Stomach (tissue), 4 donors: ENCODE data around the gene BBOX1.

Source experiments
- CTCF ChIP-seq, 7 experiments: fragments of 450-650 bp in 4 of 7; fragments of 200-600 bp in 3 of 7; sonication (generic) in 3 of 7; IDR thresholded peaks; one replicate each; pipeline ENCODE4 v1.5.1; 2016 to 2019; ENCODE audit warnings: antibody characterized with exemption in 7 of 7, control low read depth in 2 of 7, mild to moderate bottlenecking in 1 of 7
- EP300 ChIP-seq: sonication (generic); formaldehyde crosslinking; IDR thresholded peaks from one replicate; pipeline ENCODE4 v1.6.1; 2017; ENCODE audit warnings: antibody characterized with exemption
- POLR2AphosphoS5 ChIP-seq, 3 donors: sonication (generic); formaldehyde crosslinking; IDR thresholded peaks; one replicate each; pipeline ENCODE4 v1.6.1; 2016; ENCODE audit warnings: antibody characterized with exemption in 3 of 3

GRCh38 chr11:27138716-27139115 is 98.1 kb downstream of the BBOX1 start:
- TF ChIP-seq CTCF (IDR thresholded peaks at IDR 0.05): no peak
- TF ChIP-seq EP300: no peak
- no peak for TF ChIP-seq POLR2AphosphoS5 (IDR thresholded peaks at IDR 0.05)
